Measurements from ENCODE around the gene PCDHA4.
"Not testable (repeated sequence)": the region's sequence is repeated elsewhere in the genome, so short reads cannot be mapped to it uniquely, and the experiment has no call there.

Gene PCDHA4

GRCh38 chr5:140806834-140807775 is at the start of gene PCDHA4:
Gene PCDHA4 (plus strand): TSS chr5:140807068.
- in situ Hi-C loops (cut with MboI; ENCODE audit: low sequenced_read_pairs): no loop called here

DNA sequence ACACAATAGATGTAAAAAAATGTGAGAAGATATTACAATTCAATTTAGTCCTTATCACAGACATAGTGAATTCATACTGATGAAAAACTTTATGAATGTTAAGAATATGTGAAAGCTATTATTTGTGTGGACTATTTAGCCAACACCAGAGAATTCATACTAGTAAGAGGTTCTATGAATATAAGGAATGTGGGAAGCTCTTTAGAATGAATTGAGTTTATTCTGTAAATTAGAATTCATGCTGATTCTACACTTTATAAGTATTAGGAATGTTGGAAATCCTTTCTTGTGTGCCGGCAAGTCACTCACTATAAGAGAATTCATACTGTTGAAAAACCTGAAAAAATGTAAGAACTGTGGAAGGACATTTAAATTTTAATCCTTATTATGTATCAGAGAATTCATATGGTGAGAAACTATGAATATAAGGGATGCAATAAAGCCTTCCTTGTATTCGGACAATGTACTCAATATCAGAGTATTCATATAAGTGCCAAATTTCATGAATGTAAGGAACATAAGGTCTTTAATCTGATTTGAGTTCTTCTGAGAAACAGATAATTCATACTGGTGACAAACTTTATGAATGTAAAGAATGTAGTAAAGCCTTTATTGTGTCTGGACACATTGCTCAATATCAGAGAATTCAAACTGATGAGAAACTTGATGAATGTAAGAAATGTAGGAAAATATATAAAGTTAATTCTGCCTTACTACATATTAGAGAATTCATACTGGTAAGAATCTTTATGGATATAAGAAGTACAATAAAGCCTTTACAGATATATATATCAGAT is 42.5 kb upstream of the PCDHA4 start:
- in situ Hi-C loops (cut with MboI; ENCODE audit: low sequenced_read_pairs): no loop called here

DNA sequence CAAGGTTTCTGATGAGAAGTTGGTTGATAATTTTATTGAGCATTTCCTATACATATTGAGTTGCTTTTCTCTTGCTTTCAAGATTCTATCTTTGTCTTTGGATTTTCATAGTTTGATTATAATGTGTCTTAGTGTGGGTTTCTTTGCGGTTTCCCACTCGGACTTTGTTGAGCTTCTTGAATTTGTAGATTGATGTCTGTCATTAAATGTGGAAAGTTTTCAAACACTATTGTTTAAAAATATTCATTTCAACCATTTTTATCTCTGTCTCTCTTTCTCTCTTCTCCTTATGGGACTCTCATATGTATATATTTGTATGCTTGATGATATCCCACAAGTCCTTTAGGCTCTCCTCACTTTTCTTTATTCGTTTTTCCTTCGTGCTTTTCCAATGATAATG is 39.4 kb upstream of the PCDHA4 start:
- in situ Hi-C loops (cut with MboI; ENCODE audit: low sequenced_read_pairs): no loop called here

GRCh38 chr5:140780512-140780911 is 26.4 kb upstream of the PCDHA4 start:
- in situ Hi-C loops (cut with MboI; ENCODE audit: low sequenced_read_pairs): no loop called here

- in situ Hi-C loops (cut with MboI; ENCODE audit: low sequenced_read_pairs): no loop called here
These were observed 20.8 kb upstream of the PCDHA4 start, which contains the start of gene PCDHA1 for GRCh38 chr5:140785905-140786686. Gene PCDHA1 (plus strand): TSS chr5:140786140.

DNA sequence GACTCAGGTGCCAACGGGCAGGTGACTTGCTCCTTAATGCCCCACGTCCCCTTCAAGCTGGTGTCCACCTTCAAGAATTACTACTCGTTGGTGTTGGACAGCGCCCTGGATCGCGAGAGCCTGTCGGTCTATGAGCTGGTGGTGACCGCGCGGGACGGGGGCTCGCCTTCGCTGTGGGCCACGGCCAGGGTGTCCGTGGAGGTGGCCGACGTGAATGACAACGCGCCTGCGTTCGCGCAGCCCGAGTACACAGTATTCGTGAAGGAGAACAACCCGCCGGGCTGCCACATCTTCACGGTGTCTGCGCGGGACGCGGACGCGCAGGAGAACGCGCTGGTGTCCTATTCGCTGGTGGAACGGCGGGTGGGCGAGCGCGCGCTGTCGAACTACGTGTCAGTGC is 19.4 kb upstream of the PCDHA4 start:
- in situ Hi-C loops (cut with MboI; ENCODE audit: low sequenced_read_pairs): not testable (repeated sequence)

DNA sequence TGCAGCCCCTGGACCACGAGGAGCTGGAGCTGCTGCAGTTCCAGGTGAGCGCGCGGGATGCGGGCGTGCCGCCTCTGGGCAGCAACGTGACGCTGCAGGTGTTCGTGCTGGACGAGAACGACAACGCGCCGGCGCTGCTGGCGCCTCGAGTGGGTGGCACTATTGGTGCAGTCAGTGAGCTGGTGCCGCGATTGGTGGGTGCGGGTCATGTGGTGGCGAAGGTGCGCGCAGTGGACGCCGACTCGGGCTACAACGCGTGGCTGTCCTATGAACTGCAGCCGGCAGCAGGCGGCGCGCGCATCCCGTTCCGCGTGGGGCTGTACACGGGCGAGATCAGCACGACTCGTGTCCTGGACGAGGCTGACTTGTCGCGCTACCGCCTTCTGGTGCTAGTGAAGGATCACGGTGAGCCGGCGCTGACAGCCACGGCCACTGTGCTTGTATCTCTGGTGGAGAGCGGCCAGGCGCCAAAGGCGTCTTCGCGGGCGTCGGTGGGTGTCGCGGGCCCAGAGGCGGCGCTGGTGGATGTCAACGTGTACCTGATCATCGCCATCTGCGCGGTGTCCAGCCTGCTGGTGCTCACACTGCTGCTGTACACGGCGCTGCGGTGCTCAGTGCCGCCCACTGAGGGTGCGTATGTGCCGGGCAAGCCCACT is 18.9 kb upstream of the PCDHA4 start:
- in situ Hi-C loops (cut with MboI; ENCODE audit: low sequenced_read_pairs): not testable (repeated sequence)

GRCh38 chr5:140791089-140791488 is 15.8 kb upstream of the PCDHA4 start:
- in situ Hi-C loops (cut with MboI; ENCODE audit: low sequenced_read_pairs): no loop called here

- in situ Hi-C loops (cut with MboI; ENCODE audit: low sequenced_read_pairs): no loop called here
These were observed 12.1 kb upstream of the PCDHA4 start, which contains the start of gene PCDHA2 for GRCh38 chr5:140794595-140795258. Gene PCDHA2 (plus strand): TSS chr5:140794852.

- in situ Hi-C loops (cut with MboI; ENCODE audit: low sequenced_read_pairs): no loop called here
These were observed 11.6 kb upstream of the PCDHA4 start for GRCh38 chr5:140795259-140795641.

GRCh38 chr5:140796072-140796717 is 10.7 kb upstream of the PCDHA4 start:
- in situ Hi-C loops (cut with MboI; ENCODE audit: low sequenced_read_pairs): not testable (repeated sequence)

DNA sequence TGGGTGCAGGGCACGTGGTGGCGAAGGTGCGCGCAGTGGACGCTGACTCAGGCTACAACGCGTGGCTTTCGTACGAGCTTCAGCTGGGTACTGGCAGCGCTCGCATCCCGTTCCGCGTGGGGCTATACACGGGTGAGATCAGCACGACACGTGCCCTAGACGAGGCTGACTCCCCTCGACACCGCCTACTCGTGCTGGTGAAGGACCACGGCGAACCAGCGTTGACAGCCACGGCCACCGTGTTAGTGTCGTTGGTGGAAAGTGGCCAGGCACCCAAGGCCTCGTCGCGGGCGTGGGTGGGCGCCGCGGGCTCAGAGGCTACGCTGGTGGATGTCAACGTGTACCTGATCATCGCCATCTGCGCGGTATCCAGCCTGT is 10.2 kb upstream of the PCDHA4 start:
- in situ Hi-C loops (cut with MboI; ENCODE audit: low sequenced_read_pairs): no loop called here

DNA sequence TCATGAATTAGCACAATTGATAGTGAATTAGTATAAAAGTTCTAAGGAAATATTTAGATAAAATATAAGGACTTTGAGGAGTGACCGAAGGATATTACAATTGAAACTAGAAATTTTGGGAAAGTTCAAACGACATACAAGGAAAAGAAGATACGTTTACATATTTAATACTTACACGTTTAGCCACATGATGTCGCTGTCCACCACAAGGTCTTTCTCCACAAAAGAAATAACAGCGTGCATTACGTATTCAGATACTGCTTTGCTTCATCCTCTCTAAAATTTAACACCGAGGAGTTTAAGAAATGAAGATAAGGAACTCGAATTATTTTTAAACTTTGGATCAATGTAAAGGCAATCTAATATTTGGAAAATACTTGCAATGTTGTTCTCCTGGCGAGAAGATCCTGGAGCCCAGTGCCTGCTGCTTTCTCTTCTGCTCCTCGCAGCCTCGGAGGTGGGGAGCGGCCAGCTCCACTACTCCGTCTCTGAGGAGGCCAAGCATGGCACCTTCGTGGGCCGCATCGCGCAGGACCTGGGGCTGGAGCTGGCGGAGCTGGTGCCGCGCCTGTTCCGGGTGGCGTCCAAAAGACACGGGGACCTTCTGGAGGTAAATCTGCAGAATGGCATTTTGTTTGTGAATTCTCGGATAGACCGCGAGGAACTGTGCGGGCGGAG is 5.9 kb upstream of the PCDHA4 start, which contains the start of gene PCDHA3:
PCDHA3 (plus strand) TSS at position 242 of the 678 bp plus-strand sequence.
- in situ Hi-C loops (cut with MboI; ENCODE audit: low sequenced_read_pairs): no loop called here

DNA sequence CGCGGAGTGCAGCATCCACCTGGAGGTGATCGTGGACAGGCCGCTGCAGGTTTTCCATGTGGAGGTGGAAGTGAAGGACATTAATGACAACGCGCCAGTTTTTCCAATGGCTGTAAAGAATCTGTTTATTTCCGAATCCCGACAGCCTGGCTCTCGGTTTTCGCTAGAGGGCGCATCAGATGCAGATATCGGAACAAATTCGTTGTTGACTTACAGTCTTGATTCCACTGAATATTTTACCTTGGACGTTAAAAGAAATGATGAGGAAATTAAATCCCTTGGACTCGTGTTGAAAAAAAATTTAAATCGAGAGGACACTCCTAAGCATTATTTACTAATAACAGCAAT is 5.4 kb upstream of the PCDHA4 start:
- in situ Hi-C loops (cut with MboI; ENCODE audit: low sequenced_read_pairs): no loop called here

GRCh38 chr5:140802381-140802780 is 4.5 kb upstream of the PCDHA4 start:
- in situ Hi-C loops (cut with MboI; ENCODE audit: low sequenced_read_pairs): not testable (repeated sequence)

GRCh38 chr5:140802781-140803271 is 4.0 kb upstream of the PCDHA4 start:
- in situ Hi-C loops (cut with MboI; ENCODE audit: low sequenced_read_pairs): no loop called here

DNA sequence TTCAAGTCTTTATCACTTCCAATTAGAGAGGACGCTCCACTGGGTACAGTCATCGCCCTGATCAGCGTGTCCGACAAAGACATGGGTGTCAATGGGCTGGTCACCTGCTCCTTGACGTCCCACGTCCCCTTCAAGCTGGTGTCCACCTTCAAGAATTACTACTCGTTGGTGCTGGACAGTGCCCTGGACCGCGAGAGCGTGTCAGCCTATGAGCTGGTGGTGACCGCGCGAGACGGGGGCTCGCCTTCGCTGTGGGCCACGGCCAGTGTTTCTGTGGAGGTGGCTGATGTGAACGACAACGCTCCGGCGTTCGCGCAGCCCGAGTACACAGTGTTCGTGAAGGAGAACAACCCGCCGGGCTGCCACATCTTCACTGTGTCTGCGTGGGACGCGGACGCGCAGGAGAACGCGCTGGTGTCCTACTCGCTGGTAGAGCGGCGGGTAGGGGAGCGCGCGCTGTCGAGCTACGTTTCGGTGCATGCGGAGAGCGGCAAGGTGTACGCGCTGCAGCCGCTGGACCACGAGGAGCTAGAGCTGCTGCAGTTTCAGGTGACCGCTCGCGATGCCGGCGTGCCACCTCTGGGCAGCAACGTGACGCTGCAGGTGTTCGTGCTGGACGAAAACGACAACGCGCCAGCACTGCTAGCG is 1.5 kb downstream of the PCDHA4 start:
- in situ Hi-C loops (cut with MboI; ENCODE audit: low sequenced_read_pairs): not testable (repeated sequence)

DNA sequence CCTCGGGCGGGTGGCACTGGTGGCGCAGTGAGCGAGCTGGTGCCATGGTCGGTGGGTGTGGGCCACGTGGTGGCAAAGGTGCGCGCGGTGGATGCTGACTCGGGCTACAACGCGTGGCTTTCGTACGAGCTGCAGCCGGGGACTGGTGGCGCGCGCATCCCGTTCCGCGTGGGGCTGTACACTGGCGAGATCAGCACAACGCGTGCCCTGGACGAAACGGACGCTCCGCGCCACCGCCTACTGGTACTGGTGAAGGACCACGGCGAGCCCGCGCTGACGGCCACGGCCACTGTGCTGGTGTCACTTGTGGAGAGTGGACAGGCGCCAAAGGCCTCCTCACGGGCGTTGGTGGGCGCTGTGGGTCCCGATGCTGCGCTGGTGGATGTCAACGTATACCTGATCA is 2.0 kb downstream of the PCDHA4 start:
- in situ Hi-C loops (cut with MboI; ENCODE audit: low sequenced_read_pairs): no loop called here
